Stimulated activated CD4-positive, alpha-beta T cell treated with anti-CD3 and anti-CD28 coated beads, TNF-alpha, amount 100 ng/mL, for 4 hours (primary cell): ENCODE measurements around the gene TCF4.

Experiments used
- DNase-seq, 3 experiments: peaks; one replicate each; pipeline ENCODE4 v3.0.0-alpha.2; 2020; ENCODE audit warnings: low read depth in 3 of 3

The TCF4 gene

GRCh38 chr18:55503167-55503820 lies 84.7 kb downstream of the TCF4 start:
- no peak for DNase-seq

GRCh38 chr18:55501982-55502710 lies 85.8 kb downstream of the TCF4 start:
- DNase-seq: no peak

- no peak for DNase-seq
Measured at GRCh38 chr18:55501579-55501978, 86.4 kb downstream of the TCF4 start.

DNA sequence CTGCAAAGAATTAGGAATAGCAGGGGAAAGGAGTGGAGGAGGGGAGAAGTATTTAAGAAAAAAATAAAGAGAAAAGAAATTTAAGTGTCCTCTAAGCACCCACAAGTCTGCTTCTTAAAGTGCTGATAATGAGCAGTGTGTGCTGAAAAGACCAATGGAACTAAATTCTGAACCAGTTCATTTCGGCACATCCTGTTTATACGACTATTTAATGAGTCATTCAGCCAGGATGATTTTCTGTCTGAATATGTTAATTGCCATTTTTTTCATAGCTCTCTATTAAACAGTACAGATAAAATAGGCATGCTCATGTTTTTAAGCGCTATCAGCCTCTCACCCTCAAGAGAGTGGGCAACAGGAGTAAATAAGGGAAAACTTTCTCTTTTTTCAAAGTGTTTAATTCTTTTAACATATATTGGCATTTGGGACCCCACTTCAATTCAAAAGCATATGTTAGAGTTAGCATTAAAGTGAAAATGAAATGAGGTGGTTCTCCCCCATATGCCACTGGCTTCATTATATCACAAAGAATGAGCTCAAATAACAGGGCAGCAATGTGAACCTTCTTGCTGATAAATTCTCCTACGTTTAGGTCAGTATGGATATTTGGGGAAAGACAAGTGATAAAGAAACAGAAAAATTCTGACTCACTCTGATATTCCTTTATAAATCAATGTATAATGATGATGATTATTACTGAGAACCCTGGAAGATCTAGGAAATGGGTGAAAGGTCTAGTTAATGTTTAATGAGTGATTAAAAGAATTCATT lies 87.5 kb downstream of the TCF4 start:
- no peak for DNase-seq

DNA sequence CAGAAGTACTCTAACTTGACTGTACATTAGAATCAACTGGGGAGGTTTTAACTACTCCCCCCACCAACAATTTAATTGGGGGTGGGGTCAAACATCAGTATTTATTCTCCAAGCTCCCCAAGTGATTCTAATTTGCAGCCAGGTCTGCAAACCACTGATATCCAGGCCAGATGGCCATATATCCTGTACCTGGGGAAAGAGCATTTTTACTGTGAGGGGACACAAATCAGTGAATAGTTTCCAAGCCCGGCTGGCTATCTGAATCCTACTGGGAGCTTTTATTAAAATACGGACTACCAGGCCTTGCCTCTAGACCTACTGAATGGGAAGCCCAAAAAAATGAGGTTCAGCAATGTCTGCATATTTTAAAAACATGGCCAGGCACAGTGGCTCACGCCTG lies 88.5 kb downstream of the TCF4 start:
- no peak for DNase-seq

DNA sequence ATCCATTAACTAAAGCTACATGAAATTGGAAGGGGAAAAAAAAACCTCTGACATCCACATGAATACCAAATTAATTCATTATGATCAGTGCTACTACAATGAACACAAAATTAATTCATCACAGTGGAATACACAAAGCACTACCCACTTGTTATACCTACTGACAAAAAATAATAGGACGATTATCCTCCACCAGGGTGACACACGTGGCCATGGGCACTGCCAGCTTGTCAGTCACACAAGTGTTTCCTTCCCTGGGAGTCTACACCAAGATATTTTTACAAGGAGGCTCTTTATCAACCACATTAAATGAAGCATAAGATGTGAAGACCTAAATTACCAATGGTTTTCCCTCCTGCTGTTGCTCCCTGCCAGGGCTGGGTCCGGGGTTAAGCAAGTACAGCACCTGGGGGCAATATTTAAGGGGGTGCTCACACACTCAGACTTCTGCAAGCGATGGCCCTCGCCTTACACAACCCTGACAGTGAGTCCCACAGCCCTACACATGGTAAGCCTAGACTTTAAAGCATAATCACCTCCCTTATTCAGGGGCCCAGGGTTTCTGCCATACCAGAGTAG lies 90.1 kb downstream of the TCF4 start:
- DNase-seq: no peak

DNA sequence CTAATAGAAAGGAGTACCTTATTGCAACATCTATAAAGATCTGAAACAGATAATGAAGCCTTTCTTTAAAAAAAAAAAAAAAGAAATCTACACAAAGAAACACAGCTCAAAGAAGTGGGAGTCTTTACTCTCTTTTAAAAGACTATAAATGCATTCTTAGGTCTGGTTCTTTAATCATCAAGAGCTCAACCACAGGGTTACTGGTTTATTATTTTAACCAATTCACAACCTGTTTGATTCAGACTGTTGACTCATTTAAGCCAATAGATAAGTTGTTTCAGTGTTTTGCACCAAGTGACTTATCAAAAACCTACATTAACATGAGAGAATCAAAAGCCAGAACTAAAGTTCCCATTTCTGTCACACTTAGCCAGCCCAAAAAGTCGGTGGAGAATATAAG lies 93.1 kb downstream of the TCF4 start:
- no peak for DNase-seq

- DNase-seq: no peak
Measured at GRCh38 chr18:55494441-55494840, 93.6 kb downstream of the TCF4 start.

DNA sequence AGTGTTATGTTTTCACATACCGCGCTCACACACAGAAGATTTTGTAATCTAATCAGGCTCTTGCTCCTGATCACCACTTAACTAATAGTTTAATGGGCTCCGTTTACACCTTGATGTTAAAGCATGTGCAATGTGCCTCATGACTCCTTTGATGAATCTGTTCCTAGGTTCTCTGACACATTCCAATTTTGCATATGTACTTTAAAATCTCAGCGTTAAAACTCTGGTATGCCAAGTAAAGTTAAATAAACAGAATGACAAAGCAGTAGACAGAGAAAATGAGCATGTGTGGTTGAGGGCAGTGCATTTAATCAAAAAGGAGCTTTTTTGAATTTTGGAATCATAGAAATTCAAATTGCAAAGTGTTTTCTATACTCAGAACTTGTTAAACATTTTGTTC lies 96.4 kb downstream of the TCF4 start:
- DNase-seq: no peak

DNA sequence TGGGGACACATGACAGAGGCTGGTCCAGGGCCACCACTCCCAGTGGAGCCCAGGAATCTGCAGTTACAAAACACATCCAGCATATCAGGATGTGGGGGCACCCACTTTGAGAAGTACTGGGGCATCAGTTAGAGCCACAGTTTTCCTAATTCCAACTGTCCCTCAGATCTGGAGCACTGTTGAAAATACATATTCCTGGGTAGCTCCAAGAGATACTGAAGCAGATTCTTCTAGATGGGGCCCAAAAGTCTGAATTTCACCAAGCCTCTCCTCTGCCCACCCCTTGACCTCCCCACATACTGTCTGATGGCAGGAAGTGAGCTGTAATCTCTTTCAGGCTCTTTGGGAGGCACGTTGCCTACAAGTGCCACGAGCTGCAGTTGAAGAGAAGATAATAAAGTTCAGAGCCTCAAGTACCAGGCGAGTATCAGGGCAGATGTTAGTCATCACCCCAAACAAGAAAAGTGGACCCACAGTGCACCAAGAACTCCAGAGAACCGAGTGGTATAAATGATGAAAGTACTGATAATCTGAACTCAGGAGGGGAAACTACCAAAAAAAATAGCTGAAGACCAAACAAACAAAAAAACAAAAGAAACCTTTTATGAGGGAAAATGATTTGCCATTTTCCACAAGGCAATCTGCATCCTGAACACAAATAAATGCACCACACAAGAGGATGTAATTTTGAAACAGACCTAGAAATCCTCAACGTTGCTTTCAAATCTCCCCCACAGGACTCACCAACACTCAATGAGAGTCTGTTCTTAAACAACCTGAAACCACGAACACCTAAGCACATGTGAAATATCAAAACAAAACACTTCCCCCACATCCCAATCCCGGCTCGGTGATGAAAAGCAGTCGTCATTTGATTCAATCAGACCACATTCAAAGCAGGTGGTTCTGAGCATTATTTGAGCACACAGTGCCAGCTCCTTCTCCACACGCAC lies 98.7 kb downstream of the TCF4 start:
- no peak for DNase-seq

- DNase-seq: no peak
Measured at GRCh38 chr18:55488473-55488872, 99.5 kb downstream of the TCF4 start.

GRCh38 chr18:55487997-55488396 lies 100.0 kb downstream of the TCF4 start:
- no peak for DNase-seq

GRCh38 chr18:55486936-55487335 lies 101.1 kb downstream of the TCF4 start:
- no peak for DNase-seq

- DNase-seq: no peak
Measured at GRCh38 chr18:55485666-55486065, 102.3 kb downstream of the TCF4 start.

- DNase-seq: no peak
Measured at GRCh38 chr18:55484773-55485172, 103.2 kb downstream of the TCF4 start.

DNA sequence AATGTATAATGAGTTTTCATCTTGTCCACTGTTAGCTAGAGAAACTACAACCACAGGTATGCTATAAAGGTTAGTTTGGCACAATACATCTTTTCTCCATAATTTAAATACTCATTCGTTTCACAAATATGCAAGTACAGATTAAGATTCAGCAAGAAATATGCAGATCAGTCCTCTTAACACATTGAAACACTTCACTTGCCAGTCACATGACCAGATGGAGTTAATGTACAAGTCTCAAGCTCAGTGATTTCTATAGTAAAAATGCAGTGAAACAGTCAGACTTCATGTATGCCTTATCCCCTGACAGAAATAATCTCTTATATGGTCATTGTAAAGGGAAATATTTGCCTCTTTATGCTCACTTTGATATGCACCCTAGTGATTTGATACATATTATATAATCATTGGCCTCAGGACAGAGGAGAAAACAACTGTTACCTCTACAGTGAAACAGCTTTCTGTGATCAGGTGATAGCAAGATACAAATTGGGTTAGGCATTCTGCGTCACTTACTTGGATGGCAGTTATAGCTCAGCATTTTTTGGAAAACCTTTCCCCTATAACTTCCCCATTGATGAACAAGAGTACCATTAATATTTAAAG lies 104.6 kb downstream of the TCF4 start:
- no peak for DNase-seq

- DNase-seq: no peak
Measured at GRCh38 chr18:55479656-55480420, 108.2 kb downstream of the TCF4 start.

DNA sequence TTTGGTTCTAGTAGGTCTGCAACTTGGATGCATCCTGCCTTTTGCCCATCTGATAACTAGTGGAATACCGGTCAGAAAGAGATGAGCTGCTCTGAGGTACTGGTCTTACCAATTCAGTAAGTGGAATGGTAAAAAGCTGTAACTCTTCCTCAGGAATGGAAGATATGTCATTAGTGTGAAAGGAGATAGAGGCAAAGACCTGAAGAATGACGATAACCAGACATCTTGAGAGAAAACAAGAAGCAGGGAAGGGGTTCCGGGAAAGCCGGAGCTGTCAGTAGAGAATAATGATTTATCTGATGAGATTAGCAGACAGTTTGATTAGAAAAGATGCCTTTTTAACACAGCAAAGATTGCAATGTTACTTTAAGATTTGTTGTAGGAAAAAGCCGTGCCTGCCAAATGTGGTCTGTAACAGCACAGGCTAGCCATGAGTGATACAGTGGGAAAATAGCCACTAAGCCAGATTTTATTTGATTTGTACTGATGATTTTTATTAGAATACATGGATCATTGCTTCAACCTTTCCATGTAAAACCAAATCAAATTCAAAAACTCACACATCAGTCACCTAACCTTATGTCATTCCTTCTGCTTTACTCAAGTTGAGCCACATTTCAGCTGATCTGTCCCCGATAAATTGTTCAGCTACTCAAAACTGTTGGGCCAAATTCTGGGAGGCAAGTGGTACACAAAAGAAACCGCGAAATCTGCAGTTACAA lies 110.0 kb downstream of the TCF4 start:
- DNase-seq: no peak

GRCh38 chr18:55477499-55477859 lies 110.5 kb downstream of the TCF4 start:
- DNase-seq: no peak

DNA sequence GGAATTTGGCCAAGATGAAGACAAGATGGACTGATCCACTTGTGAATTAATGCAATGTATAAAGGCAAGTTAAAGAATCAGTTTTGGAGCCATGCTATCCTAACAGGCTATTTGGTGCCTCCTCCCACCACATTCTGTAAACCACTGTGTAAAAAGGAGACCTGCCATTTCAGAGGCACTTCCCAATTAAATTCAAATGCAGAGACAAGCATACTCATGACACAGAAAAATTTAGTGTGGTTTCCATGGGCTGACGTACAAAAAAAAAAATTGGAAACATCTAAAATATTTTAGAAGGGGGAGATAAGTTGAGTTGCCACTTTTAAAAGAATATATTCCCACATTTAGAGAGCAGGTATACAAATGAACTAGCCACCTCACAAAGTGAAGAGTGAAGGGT lies 112.1 kb downstream of the TCF4 start:
- DNase-seq: no peak
